ENCODE results near the gene MED13L. TPM values are rescaled to one million over a fixed set of nuclear protein-coding genes. Genes with fewer than 3 reads are reported as not detected.

MED13L gene
- total and polyA plus RNA-seq, 12 donors = 8.8 to 106 (median 73.8) TPM

- peak in 1 of 7 donors; percentile 12 for DNase-seq
- peaks cover 4 to 17% of the 10 kb centered on the region in 2 donors for H3K4me1 ChIP-seq (replicated peaks in 1 of 2)
- peak overlapping the region in 3 of 5 donors; percentile 11 to 32 (median 24) for H3K27ac ChIP-seq
- H3K4me3 ChIP-seq = no peak overlapping the region
- 43 to 58% (median 48%) methylated on average over 5 to 6 of the region's 6 CpGs for WGBS, 4 donors
- no peaks in the 10 kb centered on the region for H3K27me3 ChIP-seq
- TF ChIP-seq POLR2A (IDR thresholded peaks at IDR 0.05) (no peak), CTCF (IDR thresholded peaks at IDR 0.05) (no peak)
- no peaks in the 10 kb centered on the region for H3K9me3 ChIP-seq (replicated peaks in 1 of 3)
- no peaks in the 10 kb centered on the region for H3K36me3 ChIP-seq (replicated peaks in 1 of 2)
- intact Hi-C loops (cut with DNase I) = no loop called here
Measured at GRCh38 chr12:116099652-116100432, 177.7 kb downstream of the MED13L start.

- H3K27me3 ChIP-seq = no peaks in the 10 kb centered on the region
- H3K9me3 ChIP-seq (replicated peaks in 1 of 3) = no peaks in the 10 kb centered on the region
- no peak for TF ChIP-seq POLR2A (IDR thresholded peaks at IDR 0.05)
- TF ChIP-seq CTCF (IDR thresholded peaks at IDR 0.05) = no peak
- 94 to 97% (median 96%) methylated on average over 5 of the region's 5 CpGs for WGBS, 4 donors
- no peak overlapping the region for H3K27ac ChIP-seq
- DNase-seq = no peak
- peaks cover 4 to 17% of the 10 kb centered on the region in 2 donors for H3K4me1 ChIP-seq (replicated peaks in 1 of 2)
- no peaks in the 10 kb centered on the region for H3K36me3 ChIP-seq (replicated peaks in 1 of 2)
- no peak overlapping the region for H3K4me3 ChIP-seq
- intact Hi-C loops (cut with DNase I) = no loop called here
Measured at GRCh38 chr12:116096874-116097273, 180.6 kb downstream of the MED13L start.

- intact Hi-C loops (cut with DNase I) = no loop called here
- no peak for TF ChIP-seq POLR2A (IDR thresholded peaks at IDR 0.05)
- no peak for TF ChIP-seq CTCF (IDR thresholded peaks at IDR 0.05)
- no peak overlapping the region for H3K4me3 ChIP-seq
- H3K4me1 ChIP-seq (replicated peaks in 1 of 2) = peaks cover 0 to 9% of the 10 kb centered on the region in 2 donors
- DNase-seq = no peak
- no peak overlapping the region for H3K27ac ChIP-seq
- no peaks in the 10 kb centered on the region for H3K9me3 ChIP-seq (replicated peaks in 1 of 3)
- H3K27me3 ChIP-seq = no peaks in the 10 kb centered on the region
- no peaks in the 10 kb centered on the region for H3K36me3 ChIP-seq (replicated peaks in 1 of 2)
Measured at GRCh38 chr12:116094475-116094874, 183.0 kb downstream of the MED13L start.

GRCh38 chr12:116093915-116094314, 183.6 kb downstream of the MED13L start:
- Histone ChIP-seq H3K27ac (no peak overlapping the region), H3K4me1 (replicated peaks in 1 of 2) (peaks cover 0 to 4% of the 10 kb centered on the region in 2 donors), H3K4me3 (no peak overlapping the region), H3K9me3 (replicated peaks in 1 of 3) (no peaks in the 10 kb centered on the region), H3K36me3 (replicated peaks in 1 of 2) (no peaks in the 10 kb centered on the region), H3K27me3 (no peaks in the 10 kb centered on the region)
- TF ChIP-seq CTCF (IDR thresholded peaks at IDR 0.05) = no peak
- no peak for TF ChIP-seq POLR2A (IDR thresholded peaks at IDR 0.05)
- intact Hi-C loops (cut with DNase I) = no loop called here
- no peak for DNase-seq
- WGBS, 4 donors = 85 to 98% (median 91%) methylated on average over 1 of the region's 1 CpG
